Measurements from ENCODE around the gene RPL36A. TPM values are rescaled to one million over a fixed set of nuclear protein-coding genes. Genes with fewer than 3 reads are reported as not detected.

RPL36A gene
- total and polyA plus RNA-seq, 10 of the 15 experiments (the other 5 are each of a cell fraction or from before 2014, with no cell fraction given) = 425 to 4,528 (median 3,270) TPM

- TF ChIP-seq E4F1 (IDR thresholded peaks at IDR 0.05; ENCODE audit: borderline replicate concordance, partially characterized antibody) = no peak
- TF ChIP-seq SMC3 (IDR thresholded peaks at IDR 0.05; ENCODE audit: borderline replicate concordance, low read length) = 0 out of 2 replicates have a peak, but pooled peaks have one; percentile 8
- peak; percentile 64 for TF ChIP-seq EED (IDR thresholded peaks at IDR 0.05; ENCODE audit: low read depth)
- TF ChIP-seq IKZF1 (conservative IDR thresholded peaks at IDR 0.05) = peak; percentile 88
- TF ChIP-seq NR2C1 (IDR thresholded peaks at IDR 0.05) = peak; percentile 50
- no peak for TF ChIP-seq CUX1 (IDR thresholded peaks at IDR 0.05; ENCODE audit: insufficient replicate concordance, low read depth, low read length)
- TF ChIP-seq PKNOX1 (IDR thresholded peaks at IDR 0.05) = no peak
- peak; percentile 97 for TF ChIP-seq TAF1 (IDR thresholded peaks at IDR 0.05; ENCODE audit: borderline replicate concordance, low read depth, low read length)
- no peak for TF ChIP-seq CHD4 (IDR thresholded peaks at IDR 0.05)
- TF ChIP-seq NFYB (IDR thresholded peaks at IDR 0.05; ENCODE audit: insufficient read depth, low read depth, low read length) = no peak
- TF ChIP-seq STAT1 (conservative IDR thresholded peaks at IDR 0.05) = no peak
Observed at GRCh38 chrX:101390664-101391525, at the start of gene RPL36A (continued).

All from GM12878 (cell line).